Measurements from ENCODE around the gene PPP6R2.

PPP6R2 gene

DNA sequence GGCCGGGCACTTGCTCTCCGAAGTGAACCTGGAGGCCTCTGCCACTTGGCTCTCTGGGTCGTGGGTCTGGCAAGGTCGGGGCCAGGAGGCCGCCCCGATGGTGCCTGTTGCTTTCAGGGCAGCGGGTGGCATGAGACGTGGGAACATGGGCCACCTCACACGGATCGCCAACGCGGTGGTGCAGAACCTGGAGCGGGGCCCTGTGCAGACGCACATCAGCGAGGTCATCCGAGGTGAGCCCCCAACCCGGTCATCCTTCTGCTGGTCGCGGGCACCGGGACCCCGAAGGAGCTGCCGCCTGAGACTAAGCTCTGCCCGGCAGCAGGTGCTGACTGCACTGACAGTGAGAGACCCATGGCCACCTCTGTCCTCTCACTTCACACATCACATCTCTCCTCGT, 91.7 kb downstream of the PPP6R2 start:
- no peak for DNase-seq (ENCODE audit: low read depth)

DNA sequence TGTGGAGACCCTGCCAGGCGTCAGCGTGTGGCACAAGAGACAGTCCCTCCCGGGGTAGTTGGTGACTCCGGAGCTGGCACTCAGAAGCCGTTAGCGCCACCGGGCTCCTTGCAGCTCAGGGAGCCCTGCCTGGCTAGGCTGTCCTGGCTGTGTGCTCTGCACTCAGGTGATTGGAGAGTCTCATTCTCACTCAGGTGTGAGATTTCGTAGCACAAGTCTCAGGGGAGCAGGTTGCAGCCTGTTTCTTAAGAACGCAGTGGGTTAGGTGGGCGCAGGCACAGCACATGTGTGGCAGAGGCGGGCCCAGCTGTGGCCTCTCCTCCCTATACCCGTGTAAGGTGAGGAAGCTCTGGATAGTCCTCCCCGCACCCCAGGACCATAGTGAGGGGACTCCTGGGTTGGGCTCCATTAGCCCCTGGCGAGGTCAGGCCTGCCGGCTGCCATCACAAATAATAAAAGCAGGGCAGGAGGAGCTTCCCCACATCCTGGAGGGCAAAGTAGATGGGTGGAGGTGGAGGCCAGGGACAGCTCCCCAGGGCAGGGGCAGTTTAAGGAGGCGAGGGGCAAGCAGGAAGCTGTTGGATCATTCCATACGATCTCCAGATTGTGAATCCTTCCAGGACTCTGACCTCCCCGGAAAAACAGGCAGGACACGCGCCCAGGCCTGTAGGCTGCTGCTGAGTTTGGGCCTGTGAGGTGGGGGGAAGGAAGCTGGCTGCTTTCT, 92.3 kb downstream of the PPP6R2 start:
- DNase-seq (ENCODE audit: low read depth): no peak

DNA sequence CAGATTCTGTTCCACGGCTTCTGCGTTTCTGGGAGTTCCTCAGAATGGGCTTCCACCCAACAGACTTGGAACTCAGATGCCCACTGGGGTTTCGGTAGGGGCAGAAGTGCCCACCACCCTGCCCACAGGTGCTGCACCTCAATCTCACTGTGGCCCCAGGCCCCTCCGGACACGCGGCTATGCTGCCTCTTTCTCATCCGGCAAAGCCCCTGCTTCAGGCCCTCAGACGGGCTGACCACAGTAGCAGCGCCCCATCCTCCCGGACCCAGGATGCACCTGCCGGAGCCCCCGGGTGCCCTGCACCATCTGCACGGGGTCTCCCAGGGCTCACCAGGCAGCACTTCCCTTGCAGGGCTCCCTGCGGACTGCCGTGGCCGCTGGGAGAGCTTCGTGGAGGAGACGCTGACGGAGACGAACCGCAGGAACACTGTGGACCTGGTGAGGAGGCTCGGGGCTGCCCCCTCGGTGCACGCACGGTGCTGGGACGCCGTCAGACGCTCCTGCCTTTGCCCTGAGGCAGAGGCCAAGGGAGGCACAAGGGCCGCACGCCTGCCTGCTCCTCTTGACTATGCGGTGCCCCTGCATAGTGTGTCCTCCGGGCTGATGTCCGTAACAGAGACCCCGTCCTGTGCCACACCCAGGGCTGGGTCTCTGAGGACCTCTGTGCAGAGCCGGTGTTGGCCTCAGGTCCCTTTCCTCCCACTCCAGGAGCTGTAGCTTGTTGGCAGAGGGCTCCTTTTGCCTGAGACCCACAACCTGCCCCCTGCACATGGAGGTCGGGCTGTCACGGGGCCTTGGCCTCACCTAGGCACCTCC, 93.1 kb downstream of the PPP6R2 start:
- no peak for DNase-seq (ENCODE audit: low read depth)

DNA sequence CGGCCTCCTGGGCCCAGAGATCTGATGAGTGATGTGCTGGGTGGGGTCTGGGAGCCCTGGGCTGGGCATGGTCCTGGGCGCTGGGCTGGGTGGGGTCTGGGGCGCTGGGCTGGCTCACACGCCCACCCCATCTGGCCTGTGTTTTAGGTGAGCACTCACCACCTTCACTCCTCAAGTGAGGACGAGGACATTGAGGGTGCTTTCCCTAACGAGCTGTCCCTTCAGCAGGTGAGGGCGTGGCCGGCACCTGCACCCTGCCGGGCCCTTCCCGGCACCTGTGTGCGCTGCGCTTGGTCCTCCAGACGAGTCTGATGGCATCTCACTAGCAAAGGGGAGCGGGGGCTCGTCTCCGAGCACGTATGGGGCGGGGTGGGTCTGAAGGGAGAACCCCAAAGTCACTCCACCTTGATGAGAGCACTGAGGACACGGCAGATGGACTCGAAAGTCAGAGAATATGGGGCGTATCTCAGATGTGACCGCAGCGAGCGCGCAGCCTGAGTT, 93.8 kb downstream of the PPP6R2 start:
- no peak for DNase-seq (ENCODE audit: low read depth)

DNA sequence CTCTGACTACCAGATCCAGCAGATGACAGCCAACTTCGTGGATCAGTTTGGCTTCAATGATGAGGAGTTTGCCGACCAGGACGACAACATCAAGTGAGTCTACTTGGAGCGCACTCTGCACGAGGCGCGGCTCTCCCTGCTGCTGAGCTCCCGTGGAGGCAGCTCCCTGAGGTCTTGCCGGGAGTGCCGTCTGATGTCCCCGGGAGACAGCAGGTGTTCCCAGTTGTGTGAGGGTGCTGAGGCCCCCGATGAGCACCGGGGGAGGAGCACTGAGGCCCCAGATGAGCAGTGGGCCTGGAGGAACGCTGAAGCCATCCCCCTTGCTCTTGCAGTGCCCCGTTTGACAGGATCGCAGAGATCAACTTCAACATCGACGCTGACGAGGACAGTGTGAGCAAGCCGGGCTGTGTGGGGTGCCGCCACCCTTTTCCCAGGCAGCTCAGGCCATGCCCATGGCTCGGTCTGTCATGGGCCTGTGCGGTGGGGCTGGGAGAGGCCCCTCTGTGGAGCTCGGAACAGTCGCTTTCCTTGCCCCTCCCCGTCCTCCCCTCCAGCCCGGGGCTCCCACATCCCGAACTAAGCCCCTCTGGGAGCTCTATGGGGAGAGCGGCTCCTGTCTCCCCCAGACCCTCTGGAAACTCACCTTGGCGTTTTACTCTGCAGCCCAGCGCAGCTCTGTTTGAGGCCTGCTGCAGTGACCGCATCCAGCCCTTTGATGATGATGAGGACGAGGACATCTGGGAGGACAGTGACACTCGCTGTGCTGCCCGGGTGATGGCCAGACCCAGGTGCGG, 94.6 kb downstream of the PPP6R2 start:
- DNase-seq (ENCODE audit: low read depth): no peak

DNA sequence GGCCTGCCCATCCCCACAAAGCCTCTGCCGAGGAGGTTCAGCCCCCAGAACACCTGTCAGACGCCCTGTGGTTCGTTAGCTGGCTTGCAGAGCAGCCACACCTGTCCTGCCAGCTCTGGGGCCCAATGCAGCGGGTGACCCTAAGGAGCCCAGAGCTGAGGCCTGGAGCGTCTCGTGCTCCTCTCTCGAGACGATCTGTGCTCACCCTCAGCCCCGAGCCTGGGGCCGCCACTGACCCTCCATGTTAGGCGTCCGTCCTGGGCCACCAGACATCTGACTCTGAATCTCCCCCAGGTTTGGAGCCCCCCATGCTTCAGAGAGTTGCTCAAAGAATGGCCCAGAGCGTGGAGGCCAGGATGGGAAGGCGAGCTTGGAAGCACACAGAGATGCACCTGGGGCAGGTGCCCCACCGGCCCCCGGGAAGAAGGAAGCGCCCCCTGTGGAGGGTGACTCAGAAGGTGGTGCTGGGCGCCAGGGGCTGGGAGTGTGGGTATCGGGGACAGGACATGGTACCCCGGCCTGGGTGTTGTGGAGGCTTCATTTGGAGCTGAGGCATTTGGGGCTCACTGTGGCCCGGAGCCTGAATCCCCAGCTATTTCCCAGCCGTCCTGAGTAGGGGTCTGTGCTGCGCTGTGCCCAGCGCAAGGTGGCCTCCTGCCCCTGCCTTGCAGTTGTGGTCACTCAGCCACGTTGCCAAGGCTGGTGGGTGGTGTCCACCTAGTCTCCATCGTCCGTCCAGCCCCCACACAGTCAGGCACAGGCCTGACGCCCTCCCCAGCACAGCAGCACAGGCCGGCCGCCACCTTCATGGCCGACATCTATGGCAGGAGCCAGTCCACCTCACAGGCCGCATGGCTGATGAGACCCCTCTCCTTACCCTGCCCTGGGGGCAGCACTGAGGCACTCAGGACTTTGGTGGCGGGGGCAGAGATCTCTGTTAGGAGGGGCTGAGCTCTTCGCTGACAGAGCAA, 95.5 kb downstream of the PPP6R2 start:
- DNase-seq (ENCODE audit: low read depth): no peak

DNA sequence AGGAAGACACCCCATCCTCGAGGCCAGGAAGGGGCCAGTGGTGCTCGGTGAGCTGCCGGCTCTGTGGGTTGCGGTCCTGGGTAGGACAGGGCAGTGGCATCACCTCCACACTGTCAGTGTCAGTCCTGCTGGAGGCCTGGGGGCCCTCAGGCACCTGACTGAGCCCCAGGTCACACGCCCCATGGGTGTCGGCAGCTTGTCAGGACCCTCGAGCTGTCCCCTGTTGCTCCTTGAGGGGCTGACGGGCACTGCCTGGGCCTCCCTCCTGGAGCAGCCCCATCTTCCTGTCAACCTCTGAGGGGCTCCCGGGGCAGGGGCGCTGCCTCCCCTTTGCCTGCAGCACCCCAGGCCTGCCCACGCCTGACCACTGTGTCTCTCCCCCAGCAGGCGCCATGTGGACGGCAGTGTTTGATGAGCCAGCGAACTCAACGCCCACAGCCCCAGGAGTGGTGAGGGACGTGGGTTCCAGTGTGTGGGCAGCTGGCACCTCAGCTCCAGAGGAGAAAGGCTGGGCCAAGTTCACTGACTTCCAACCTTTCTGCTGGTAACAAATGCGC, 96.3 kb downstream of the PPP6R2 start:
- DNase-seq (ENCODE audit: low read depth): no peak

DNA sequence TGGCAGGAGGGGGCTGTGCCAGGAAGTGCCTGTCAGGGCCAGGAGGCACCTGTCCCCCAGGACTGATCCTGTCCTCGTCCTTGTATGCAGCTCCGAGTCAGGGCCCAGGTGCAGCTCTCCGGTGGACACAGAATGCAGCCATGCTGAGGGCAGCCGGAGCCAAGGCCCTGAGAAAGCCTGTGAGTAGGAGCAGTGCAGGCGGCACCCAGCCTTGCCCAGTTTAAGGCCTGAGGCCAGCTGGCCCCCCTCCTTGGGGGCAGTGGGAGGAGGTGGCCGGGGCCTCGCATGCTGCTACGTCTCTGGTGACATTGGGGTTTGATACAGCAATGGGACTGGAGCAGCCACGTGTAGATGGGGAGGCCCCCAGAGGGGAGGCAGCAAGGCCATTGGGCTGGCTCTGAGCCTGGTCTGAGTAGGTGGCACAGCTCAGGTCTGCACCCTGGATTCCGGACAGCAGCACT, 96.8 kb downstream of the PPP6R2 start:
- DNase-seq (ENCODE audit: low read depth): no peak

DNA sequence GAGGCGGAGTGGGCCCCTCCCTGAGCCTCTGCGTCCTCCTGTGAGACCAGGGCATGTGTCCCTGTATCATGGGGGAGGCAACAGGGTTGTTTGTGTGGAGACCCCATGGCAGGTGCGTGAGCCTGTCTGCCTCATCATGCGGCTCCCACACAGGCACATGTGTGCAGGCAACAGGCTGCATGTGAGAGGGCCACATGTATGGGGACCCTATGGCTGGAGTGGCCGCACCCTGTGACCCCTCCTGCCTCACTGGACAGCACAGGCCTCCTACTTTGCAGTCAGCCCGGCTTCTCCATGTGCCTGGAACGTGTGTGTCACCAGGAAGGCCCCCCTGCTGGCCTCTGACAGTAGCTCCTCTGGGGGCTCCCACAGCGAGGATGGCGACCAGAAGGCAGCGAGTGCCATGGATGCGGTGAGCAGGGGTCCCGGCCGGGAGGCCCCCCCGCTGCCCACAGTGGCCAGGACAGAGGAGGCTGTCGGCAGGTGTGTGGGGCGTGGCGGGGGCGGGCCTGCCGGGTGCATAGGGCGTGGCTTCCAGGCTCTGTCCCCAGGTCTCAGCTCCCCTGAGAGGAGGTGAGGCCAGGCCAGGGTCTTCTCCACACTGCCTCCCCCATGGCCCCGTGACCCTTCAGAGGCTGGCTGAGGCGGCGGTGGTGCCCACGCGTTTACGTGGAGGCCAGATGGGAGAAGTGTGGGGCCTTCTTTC, 97.6 kb downstream of the PPP6R2 start:
- no peak for DNase-seq (ENCODE audit: low read depth)

DNA sequence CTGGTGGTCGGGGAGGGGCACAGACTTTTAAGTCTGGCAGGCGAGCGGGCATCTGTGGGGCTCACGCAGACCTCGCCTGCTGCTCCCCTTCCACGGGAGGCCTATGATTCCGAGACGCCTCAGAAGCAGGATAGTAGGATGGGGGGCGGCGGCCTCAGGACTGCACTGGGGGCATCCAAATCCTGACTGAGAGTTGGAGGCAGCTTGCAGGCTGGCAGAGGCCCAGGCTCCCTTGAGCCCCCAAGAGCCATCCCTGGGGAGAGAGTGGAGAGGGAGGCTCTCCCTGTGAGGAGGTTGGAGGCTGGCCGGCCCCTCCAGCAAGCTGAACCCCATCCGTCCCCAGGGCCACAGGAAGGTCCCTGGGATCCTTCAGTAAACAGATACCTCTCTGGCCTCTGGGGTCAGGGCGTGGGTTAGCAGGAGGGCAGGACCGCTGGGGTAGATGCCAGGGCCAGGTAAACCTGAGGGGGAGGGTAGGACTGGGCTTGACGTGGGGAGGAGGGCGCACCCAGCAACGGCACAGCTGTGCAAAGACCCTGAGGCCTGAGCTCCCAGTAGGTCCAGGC, 98.4 kb downstream of the PPP6R2 start:
- no peak for DNase-seq (ENCODE audit: low read depth)

DNA sequence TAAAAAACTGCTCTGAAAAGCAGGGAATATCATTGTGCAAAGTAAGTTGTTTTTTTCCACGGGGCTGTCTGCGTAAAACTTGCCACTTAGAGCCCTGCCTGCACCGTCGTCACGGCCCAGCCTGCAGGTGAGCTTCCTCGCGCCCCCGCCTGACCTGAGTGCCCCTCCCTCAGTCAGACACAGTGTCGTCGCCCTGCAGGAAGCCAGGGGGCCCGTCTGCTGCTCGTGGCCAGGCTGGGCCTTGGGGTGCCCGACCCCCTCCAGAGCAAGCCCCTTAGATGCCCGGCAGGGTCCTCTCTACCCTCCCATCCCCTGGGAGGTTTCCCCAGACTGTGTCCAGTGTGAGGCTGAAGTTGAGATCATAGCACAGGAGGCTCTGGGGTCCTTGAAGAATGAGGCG, 100.1 kb downstream of the PPP6R2 start:
- no peak for DNase-seq (ENCODE audit: low read depth)

DNA sequence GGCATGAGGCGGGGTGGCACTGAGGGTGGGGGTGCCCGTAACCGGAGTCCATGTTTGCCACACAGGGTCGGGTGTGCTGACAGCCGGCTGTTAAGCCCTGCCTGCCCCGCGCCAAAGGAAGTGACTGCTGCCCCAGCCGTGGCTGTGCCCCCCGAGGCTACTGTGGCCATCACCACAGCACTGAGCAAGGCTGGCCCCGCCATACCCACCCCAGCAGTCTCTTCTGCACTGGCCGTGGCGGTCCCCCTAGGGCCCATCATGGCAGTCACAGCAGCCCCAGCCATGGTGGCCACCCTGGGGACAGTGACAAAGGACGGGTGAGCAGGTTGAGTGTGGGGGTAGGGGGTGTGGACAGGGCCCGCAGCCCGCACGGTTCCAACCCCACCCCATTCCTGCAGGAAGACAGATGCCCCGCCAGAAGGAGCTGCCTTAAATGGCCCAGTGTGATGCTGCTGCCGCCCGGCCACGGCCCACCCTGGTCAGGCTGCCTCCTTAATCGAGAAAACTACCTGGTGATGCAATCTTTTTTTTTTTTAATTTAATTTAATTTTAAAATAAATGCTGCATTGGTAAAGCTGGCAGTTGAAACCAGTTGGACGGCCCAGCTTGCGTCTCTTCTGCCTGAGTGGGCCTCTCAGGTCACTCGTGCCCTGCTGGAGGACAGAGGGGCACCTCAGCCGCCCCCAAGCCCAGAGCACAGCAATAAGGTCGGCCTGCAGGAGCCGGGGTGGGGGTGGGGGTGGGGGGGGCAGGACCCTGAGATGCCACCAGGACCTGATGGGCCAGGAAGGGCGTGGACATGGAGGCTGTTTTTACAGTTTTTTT, 100.9 kb downstream of the PPP6R2 start:
- DNase-seq (ENCODE audit: low read depth): no peak

DNA sequence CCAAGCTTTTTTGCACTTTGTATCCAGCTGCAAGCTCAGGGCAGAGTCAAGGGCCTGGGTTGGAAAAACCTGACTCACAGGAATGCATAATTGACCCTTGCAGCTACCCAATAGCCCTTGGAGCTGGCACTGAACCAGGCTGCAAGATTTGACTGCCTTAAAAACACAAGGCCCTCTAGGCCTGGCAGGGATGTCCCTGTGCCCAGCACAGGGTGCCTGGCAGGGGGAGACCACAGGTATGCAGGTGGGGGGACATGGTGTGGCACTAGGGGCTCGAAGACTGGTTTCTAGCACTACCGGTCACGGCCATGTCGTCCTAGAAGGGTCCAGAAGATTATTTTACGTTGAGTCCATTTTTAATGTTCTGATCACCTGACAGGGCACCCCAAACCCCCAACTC, 101.5 kb downstream of the PPP6R2 start:
- DNase-seq (ENCODE audit: low read depth): no peak

DNA sequence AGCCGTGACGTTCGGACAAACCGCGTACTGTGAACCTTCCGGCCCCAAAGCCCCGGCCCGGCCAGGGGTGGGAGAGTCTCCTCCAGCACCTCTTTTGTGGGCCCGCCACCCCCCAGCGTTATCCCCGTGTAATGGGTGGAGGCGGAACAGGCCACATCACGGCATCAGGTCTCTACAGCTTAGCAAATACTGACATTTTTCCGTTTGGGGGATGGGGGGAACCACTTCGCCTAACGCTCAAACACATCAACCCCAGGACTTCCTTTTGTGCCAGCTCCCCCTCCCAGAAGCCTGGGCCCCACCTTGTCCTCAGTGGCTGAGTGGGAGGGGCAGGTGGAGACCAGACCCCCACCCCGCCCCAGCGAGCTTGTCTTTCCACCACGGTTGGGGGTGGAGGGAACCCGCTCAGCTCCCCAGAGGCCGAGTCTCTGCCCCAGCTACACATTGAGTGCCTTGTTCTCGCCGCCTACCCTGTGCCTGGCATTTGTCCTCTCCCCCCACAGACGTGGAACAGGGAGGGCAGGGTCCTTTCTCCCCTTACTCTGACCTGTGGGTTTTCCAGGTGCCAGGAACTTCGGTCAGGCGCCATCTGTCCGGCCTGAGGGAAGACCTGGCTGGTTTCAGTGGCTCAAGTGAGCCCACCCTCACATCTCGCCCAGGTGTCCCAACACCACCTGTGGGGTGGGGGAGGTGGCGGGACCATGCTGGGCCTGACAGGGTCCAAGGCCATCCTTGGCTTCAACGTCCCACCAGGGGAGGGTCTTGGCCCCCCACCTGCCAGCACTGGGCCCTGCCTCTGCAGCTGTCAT, 102.1 kb downstream of the PPP6R2 start:
- DNase-seq (ENCODE audit: low read depth): peak; percentile 15

DNA sequence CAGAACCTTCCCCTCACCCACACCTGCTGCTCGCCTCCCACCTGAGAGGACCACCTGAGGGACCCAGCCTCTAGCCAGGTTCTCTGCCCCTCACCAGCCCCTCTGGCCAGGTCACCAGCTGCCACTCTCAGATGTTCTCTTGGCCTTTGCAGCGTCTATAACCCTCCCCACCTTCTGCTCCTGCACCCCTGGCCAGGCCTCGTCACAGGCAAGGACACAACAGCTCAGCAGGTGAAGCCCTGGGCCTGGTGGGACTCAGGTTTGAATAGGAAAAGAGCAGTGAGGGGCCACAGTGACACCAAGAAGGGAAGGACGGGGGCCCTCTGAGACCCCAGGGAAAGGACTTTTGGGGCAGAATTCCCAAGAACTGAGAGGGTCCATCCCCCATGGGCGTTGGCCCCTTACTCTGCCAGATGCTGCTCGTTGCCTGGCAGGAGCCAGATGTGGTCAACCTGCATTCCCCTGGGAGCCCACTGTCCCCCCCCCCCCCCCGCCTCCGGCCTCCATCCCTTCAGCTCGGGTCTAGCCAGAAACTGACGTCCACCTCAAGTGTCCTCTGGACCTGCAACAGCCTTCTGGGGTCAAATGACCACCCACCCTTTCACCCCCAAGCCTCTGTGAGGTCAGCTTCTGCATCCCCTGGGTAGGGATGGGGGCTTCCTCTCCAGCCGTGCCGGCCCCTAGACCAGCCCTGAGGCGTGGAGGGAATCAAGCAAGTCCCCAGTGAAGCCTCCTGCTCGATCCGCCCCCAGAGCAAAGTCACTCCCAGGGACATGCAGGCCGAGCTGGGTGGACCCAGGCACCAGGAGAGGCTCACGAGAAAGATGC, 103.0 kb downstream of the PPP6R2 start:
- no peak for DNase-seq (ENCODE audit: low read depth)

DNA sequence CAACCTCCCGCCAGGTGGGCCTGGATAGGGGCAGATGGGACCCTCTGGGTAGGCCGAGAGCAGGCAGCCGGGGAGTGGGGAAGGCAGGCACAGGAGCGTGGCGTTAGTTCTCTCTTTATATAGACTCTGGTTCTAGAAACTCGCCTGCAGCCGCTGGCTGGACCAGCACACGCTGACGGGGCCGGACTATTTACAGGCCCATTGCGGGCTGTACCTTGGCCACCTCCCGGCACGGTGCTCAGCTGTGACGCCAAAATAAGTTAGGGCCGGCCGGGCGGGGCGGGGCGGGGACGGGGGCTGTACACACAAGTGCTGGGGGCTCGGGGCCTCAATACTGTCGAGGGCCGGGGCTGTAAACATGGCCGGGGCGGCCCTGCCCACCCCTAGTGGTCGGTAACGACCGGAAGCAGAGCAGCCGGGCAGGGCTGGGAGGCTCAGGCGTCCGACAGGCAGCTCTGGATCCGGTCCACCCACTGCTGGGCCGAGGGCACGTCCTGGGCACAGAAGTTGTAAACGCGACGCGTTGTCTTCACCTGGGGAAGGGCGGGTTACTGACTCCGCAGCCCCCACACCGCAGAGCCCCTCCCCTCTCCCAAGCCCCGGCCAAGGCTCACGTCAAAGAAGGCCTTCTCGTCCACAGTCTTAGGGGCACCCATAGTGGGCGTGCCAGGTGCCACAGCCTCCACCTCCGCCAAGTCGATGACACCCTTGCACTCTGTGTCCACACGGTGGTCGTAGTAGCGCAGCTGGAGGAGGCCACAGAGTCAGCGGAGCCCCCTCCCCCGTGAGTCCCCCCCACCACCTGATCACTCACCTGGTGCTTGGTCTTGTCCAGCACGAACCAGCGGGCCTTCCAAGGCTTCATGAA, 103.8 kb downstream of the PPP6R2 start:
- DNase-seq (ENCODE audit: low read depth): no peak

Measured in CMK (cell line).